GM23248 (cell line): ENCODE data around the gene GREM1. TPM values are rescaled to one million over a fixed set of nuclear protein-coding genes. Genes with fewer than 3 reads are reported as not detected.

Experiments used
- DNase-seq: peaks from one replicate; pipeline ENCODE4 v3.0.0-alpha.2; 2015
- H2AFZ ChIP-seq: fragments of 200-600 bp; sonication (generic); 2 replicates; pipeline ENCODE4 v1.6.1; 2016; ENCODE audit warnings: antibody characterized with exemption
- H3F3A ChIP-seq: fragments of 200-600 bp; sonication (generic); 2 replicates; pipeline ENCODE4 v1.6.1; 2016; ENCODE audit warnings: mild to moderate bottlenecking, antibody characterized with exemption, mixed run types; ENCODE audit not compliant: insufficient read depth
- H3K27ac ChIP-seq: fragments of 200-600 bp; sonication (generic); 2 replicates; pipeline ENCODE4 v1.5.1; 2016; ENCODE audit warnings: mild to moderate bottlenecking
- H3K27me3 ChIP-seq: fragments of 200-600 bp; sonication (generic); replicated peaks from 2 replicates; pipeline ENCODE4 v1.6.1; 2016; ENCODE audit warnings: mild to moderate bottlenecking; ENCODE audit not compliant: insufficient read depth
- H3K36me3 ChIP-seq: fragments of 200-600 bp; sonication (generic); 2 replicates; pipeline ENCODE4 v1.6.1; 2016; ENCODE audit warnings: low read depth, mild to moderate bottlenecking
- H3K4me1 ChIP-seq: fragments of 200-600 bp; sonication (generic); 2 replicates; pipeline ENCODE4 v1.6.1; 2016; ENCODE audit warnings: mild to moderate bottlenecking; ENCODE audit not compliant: insufficient read depth
- H3K4me2 ChIP-seq: fragments of 200-600 bp; sonication (generic); one replicate; pipeline ENCODE4 v1.6.1; 2016; ENCODE audit warnings: mild to moderate bottlenecking; ENCODE audit not compliant: unreplicated experiment
- H3K4me3 ChIP-seq: fragments of 200-600 bp; sonication (generic); 2 replicates; pipeline ENCODE4 v1.5.1; 2016; ENCODE audit warnings: mild to moderate bottlenecking
- H3K79me2 ChIP-seq: fragments of 200-600 bp; sonication (generic); 2 replicates; pipeline ENCODE4 v1.6.1; 2016; ENCODE audit warnings: mild to moderate bottlenecking; ENCODE audit not compliant: insufficient read depth
- H3K9ac ChIP-seq: fragments of 200-600 bp; sonication (generic); 2 replicates; pipeline ENCODE4 v1.6.1; 2016; ENCODE audit warnings: mild to moderate bottlenecking
- H3K9me2 ChIP-seq: fragments of 200-600 bp; sonication (generic); 2 replicates; pipeline ENCODE4 v1.6.1; 2016; ENCODE audit warnings: mixed run types, mild to moderate bottlenecking, moderate library complexity; ENCODE audit not compliant: insufficient read depth
- H3K9me3 ChIP-seq: fragments of 200-600 bp; sonication (generic); one replicate; pipeline ENCODE4 v1.6.1; 2017; ENCODE audit warnings: low read depth
- H4K20me1 ChIP-seq: fragments of 200-600 bp; sonication (generic); 2 replicates; pipeline ENCODE4 v1.6.0; 2016; ENCODE audit not compliant: insufficient read depth
- EZH2 ChIP-seq: fragments of 200-600 bp; sonication (generic); IDR thresholded peaks from 2 replicates; pipeline ENCODE4 v1.6.1; 2018; ENCODE audit warnings: antibody characterized with exemption, mild to moderate bottlenecking; ENCODE audit not compliant: insufficient read depth, poor library complexity, severe bottlenecking
- EZH2phosphoT487 ChIP-seq: fragments of 200-600 bp; sonication (generic); IDR thresholded peaks from 2 replicates; pipeline ENCODE4 v1.6.1; 2018; ENCODE audit warnings: antibody characterized with exemption, moderate library complexity, mild to moderate bottlenecking, low read depth; ENCODE audit not compliant: insufficient read depth
- WGBS, 2 experiments: methylation state at CpG; one replicate each; pipeline ENCODE4 v1.1.6; 2015 to 2017; ENCODE audit warnings: low lambda C conversion rate in 2 of 2, low coverage in 1 of 2; ENCODE audit errors: missing lambda C conversion rate in 2 of 2; 5-methylcytosine and 5-hydroxymethylcytosine counted together
- in situ Hi-C: fragments of 300-500 bp; cut with MboI; formaldehyde crosslinking; loops from 2 replicates; pipeline ENCODE4 v1.15.0; 2020
- polyA plus RNA-seq: library from polyadenylated mRNA; unstranded; fragments of >200 nt; fragmentation: Nextera tagmentation; extraction: Ambion mirVana; gene quantifications from 2 replicates; pipeline ENCODE4 v1.2.1, GENCODE V29; 2016
- total RNA-seq: library from RNA; depleted of rRNA; stranded (reverse); fragments of >200 nt; shearing (Covaris generic); gene quantifications from 2 replicates; pipeline ENCODE4 v1.2.3, GENCODE V29; 2014

GREM1 gene
- total and polyA plus RNA-seq, 2 experiments from 2014 or later = 584 to 1,005 TPM

DNA sequence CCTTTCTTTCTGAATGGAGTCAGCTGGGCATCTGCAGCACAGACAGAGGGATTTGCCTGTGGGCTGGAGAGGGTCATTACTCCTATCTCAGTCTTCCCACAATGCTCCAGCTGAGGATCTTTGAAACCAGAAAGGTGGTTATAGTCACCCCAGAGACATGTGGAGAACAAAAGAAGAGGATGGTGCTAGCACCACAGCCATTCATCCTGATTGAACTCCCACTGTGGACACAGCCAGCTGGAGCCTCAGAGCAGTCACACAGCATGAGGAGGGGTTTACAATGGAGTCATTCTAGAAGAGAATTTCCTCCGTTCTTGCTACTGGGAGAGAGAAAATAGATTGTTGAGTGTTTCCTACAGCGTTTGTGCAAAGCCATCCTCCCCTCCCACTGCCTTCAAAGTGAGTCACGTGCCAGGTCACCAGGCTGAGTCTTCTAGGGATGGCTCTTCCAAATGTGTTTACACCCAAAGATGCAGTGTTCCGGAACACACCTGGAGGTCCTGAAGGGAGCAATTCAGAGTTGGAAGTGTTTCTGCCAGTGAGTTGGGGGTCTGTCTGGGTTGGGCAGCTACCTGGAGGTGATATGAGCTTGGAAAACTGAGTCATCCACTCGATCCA is 18.9 kb upstream of the GREM1 start:
- in situ Hi-C loops = no loop called here
- peak overlapping the region; percentile 54; the same call in 1 of the 2 replicates for H2AFZ ChIP-seq
- H3K9ac ChIP-seq = no peak overlapping the region; the same call in 1 of the 2 replicates
- H3F3A ChIP-seq = peaks cover 47% of the 10 kb centered on the region
- H3K4me2 ChIP-seq = no peak overlapping the region
- WGBS, 2 experiments = 45 to 55% methylated on average over 5 of the region's 5 CpGs
- peaks cover 23% of the 10 kb centered on the region for H3K4me1 ChIP-seq
- H3K9me3 ChIP-seq = no peaks in the 10 kb centered on the region
- H3K27me3 ChIP-seq = no peaks in the 10 kb centered on the region
- peak overlapping the region; percentile 47 for H3K27ac ChIP-seq
- peak; percentile 71 for DNase-seq
- H3K36me3 ChIP-seq = no peaks in the 10 kb centered on the region
- no peaks in the 10 kb centered on the region for H3K9me2 ChIP-seq
- no peak overlapping the region for H3K4me3 ChIP-seq
- H3K79me2 ChIP-seq = no peaks in the 10 kb centered on the region
- TF ChIP-seq EZH2 = no peak
- TF ChIP-seq EZH2phosphoT487 = no peak
- H4K20me1 ChIP-seq = no peaks in the 10 kb centered on the region

DNA sequence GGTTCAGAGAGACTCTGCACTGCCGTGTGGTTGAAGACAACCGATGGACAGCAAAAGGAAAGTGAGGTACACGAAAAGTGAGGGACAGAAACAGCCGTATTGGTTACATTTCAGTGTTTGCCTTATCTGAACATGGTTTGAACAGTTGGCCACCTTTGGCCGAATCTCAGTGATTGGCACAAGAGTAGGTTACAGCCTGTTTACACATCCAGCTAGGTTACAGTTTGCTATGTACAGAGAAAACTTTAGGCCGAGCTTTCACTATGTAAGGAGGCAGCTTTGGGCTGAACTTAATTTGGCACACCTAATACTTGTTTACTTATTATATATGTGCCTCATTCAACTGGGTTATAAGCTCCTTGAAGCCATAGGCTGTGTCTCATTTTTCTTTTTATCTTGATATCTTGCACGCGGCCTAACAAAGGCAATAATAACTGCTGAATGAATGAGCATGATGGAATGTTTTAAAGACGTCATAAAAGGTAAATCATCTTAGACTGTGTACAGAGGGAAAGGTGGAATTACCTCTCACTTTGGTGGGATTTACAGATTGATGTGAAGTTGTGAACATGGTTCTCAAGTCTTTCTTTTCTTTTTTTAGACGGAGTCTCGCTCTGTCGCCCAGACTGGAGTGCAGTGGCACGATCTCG is 17.2 kb upstream of the GREM1 start:
- H3K79me2 ChIP-seq = no peaks in the 10 kb centered on the region
- no peak for DNase-seq
- H3K9ac ChIP-seq = no peak overlapping the region
- H3K4me1 ChIP-seq = peaks cover 41% of the 10 kb centered on the region
- H3K9me2 ChIP-seq = no peaks in the 10 kb centered on the region
- 86 to 87% methylated on average over 14 of the region's 14 CpGs for WGBS, 2 experiments
- no peak overlapping the region for H3K4me3 ChIP-seq
- H3K27ac ChIP-seq = peak overlapping the region; percentile 96
- no peaks in the 10 kb centered on the region for H3K9me3 ChIP-seq
- in situ Hi-C loops = no loop called here
- H3K4me2 ChIP-seq = no peak overlapping the region
- TF ChIP-seq EZH2 (no peak), EZH2phosphoT487 (no peak)
- H4K20me1 ChIP-seq = no peaks in the 10 kb centered on the region
- peaks cover 65% of the 10 kb centered on the region for H3F3A ChIP-seq
- H3K36me3 ChIP-seq = no peaks in the 10 kb centered on the region
- H3K27me3 ChIP-seq = no peaks in the 10 kb centered on the region
- no peak overlapping the region for H2AFZ ChIP-seq

DNA sequence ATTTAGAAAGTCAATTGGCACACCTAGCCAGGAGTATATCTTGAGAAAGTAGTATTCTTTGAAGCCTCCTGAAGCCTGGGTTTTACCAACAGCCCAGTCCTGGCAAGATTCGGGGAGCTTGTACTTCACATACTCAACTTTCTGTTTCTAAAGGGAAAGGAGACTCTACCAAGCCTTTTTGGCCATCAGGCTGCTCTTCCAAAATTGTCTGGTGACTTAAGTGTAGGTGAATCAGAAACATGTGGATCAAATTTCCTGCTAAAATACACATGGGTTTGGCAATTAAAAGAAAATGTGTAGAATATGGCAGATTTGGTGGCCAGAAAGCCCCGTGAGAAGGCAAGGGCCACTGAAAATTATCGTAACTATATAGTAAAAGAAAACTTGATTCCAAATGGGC is 15.9 kb upstream of the GREM1 start:
- Histone ChIP-seq H3K9me3 (no peaks in the 10 kb centered on the region), H3K9ac (peak overlapping the region; percentile 70), H3K4me3 (peak overlapping the region; percentile 40), H3K4me2 (peak overlapping the region; percentile 62), H3K79me2 (no peaks in the 10 kb centered on the region), H4K20me1 (no peaks in the 10 kb centered on the region), H3K36me3 (no peaks in the 10 kb centered on the region), H3F3A (peaks cover 77% of the 10 kb centered on the region), H3K27ac (peak overlapping the region; percentile 96), H2AFZ (no peak overlapping the region), H3K27me3 (no peaks in the 10 kb centered on the region), H3K4me1 (peaks cover 53% of the 10 kb centered on the region), H3K9me2 (no peaks in the 10 kb centered on the region)
- no peak for TF ChIP-seq EZH2
- no peak for TF ChIP-seq EZH2phosphoT487
- WGBS, 2 experiments = 40 to 45% methylated on average over 3 of the region's 3 CpGs
- in situ Hi-C loops = no loop called here
- peak; percentile 73 for DNase-seq

DNA sequence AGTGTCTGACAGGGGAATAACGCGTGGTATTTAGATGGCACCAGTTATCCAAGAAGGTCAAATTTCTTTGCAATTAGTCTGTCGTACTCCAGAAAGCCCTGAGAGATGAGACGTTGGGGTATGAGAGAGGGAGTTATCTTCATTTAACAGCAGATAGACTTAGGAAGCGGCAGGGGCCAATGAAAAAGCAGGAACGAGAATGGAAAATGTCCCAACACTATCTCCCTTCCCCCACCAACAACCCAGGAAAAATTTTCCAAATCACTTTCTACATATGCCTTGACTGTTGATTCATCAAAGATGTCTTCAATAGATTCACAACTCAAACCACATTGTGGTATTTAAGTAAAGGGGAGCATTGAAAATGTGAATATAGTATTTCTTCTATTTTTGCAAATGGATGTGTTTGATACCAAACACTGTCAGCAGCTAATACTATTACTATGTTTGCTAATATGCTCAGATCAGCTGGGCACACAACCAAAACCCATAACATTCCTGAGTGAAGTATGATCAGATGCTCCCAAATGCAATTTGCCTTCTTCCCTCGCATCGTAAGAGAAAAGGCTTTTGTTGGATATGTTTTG is 13.3 kb upstream of the GREM1 start:
- Histone ChIP-seq H3K9me2 (no peaks in the 10 kb centered on the region), H3K27ac (peak overlapping the region; percentile 82), H3F3A (peaks cover 72% of the 10 kb centered on the region), H3K27me3 (no peaks in the 10 kb centered on the region), H3K9me3 (no peaks in the 10 kb centered on the region), H3K36me3 (no peaks in the 10 kb centered on the region), H3K9ac (peak overlapping the region; percentile 57), H3K4me3 (peak overlapping the region; percentile 37), H4K20me1 (no peaks in the 10 kb centered on the region), H3K4me1 (peaks cover 61% of the 10 kb centered on the region), H2AFZ (peak overlapping the region; percentile 36), H3K4me2 (peak overlapping the region; percentile 73), H3K79me2 (no peaks in the 10 kb centered on the region)
- TF ChIP-seq EZH2phosphoT487 = no peak
- no peak for TF ChIP-seq EZH2
- in situ Hi-C loops = no loop called here
- DNase-seq = peak; percentile 78
- 5 to 6% methylated on average over 8 of the region's 8 CpGs for WGBS, 2 experiments
